ENCODE results near the gene ZNF423.

ZNF423 gene

DNA sequence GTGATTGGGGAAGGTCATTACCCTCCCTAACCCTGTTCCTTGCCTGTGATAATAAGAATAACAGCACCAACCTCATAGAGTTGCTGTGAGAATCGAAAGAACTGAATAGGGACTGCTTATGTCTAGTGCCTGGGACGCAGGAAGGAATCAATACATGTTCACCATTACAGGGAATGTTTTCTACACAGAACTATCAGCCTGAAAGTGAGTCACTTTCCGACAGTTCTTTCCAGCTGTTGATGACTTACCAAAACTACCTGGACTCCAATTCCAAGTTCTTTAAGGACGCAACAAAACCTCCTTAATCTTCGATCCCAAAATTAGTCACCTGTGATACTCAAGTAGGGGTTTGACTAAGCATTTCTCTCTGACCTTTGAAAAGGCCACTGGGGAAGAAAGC is 29.4 kb downstream of the ZNF423 start:
- Histone ChIP-seq H3K9me3 (ENCODE audit: low read length) (no peaks in the 10 kb centered on the region), H3F3A (ENCODE audit: insufficient read depth, low read length) (no peaks in the 10 kb centered on the region), H2AFZ (ENCODE audit: low read length) (no peak overlapping the region), H3K4me2 (ENCODE audit: low read length) (no peak overlapping the region), H3K9ac (ENCODE audit: low read length) (no peak overlapping the region), H3K4me1 (ENCODE audit: insufficient read depth, low read length, severe bottlenecking) (no peaks in the 10 kb centered on the region), H3K27me3 (ENCODE audit: insufficient read depth, low read length) (peaks cover 6% of the 10 kb centered on the region; the same call in 1 of the 2 replicates), H3K27ac (ENCODE audit: low read depth, low read length, poor library complexity, severe bottlenecking) (no peak overlapping the region), H4K20me1 (ENCODE audit: insufficient read depth, low read length) (no peaks in the 10 kb centered on the region), H3K79me2 (ENCODE audit: insufficient read depth, low read length) (no peaks in the 10 kb centered on the region), H3K9me2 (ENCODE audit: low read depth, low read length) (no peaks in the 10 kb centered on the region), H3K4me3 (ENCODE audit: low read depth, low read length, poor library complexity, severe bottlenecking) (no peak overlapping the region), H3K36me3 (ENCODE audit: insufficient read depth, low read length) (no peaks in the 10 kb centered on the region)
- TF ChIP-seq, protein P1, sequence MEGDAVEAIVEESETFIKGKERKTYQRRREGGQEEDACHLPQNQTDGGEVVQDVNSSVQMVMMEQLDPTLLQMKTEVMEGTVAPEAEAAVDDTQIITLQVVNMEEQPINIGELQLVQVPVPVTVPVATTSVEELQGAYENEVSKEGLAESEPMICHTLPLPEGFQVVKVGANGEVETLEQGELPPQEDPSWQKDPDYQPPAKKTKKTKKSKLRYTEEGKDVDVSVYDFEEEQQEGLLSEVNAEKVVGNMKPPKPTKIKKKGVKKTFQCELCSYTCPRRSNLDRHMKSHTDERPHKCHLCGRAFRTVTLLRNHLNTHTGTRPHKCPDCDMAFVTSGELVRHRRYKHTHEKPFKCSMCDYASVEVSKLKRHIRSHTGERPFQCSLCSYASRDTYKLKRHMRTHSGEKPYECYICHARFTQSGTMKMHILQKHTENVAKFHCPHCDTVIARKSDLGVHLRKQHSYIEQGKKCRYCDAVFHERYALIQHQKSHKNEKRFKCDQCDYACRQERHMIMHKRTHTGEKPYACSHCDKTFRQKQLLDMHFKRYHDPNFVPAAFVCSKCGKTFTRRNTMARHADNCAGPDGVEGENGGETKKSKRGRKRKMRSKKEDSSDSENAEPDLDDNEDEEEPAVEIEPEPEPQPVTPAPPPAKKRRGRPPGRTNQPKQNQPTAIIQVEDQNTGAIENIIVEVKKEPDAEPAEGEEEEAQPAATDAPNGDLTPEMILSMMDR (IDR thresholded peaks at IDR 0.05; ENCODE audit: low read length): no peak
- TF ChIP-seq EZH2 (IDR thresholded peaks at IDR 0.05; ENCODE audit: borderline replicate concordance, low read length): no peak

DNA sequence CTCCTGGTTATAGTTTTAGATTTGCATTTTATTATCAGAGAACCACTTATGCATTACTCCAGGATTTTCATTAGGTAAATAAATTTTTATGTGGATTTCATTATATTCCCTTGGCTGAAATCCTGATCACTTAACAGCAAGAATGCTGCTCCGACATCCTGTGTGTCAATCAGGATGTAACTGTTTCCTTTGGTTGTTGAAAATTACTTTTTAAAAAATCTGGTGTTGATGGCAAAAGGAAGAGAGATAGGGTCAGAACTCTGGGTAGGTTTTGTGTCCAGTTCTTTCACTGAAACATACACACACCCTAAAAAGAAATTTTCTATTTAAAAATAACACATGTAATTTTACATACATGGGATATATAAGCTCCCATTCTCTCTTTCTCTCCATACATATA is 30.9 kb downstream of the ZNF423 start:
- Histone ChIP-seq H3F3A (ENCODE audit: insufficient read depth, low read length) (no peaks in the 10 kb centered on the region), H3K27me3 (ENCODE audit: insufficient read depth, low read length) (0 out of 2 replicates have a peak, but pooled peaks cover 6% of the 10 kb centered on the region), H2AFZ (ENCODE audit: low read length) (no peak overlapping the region), H3K4me2 (ENCODE audit: low read length) (no peak overlapping the region), H3K36me3 (ENCODE audit: insufficient read depth, low read length) (no peaks in the 10 kb centered on the region), H3K27ac (ENCODE audit: low read depth, low read length, poor library complexity, severe bottlenecking) (no peak overlapping the region), H3K9me3 (ENCODE audit: low read length) (no peaks in the 10 kb centered on the region), H3K9ac (ENCODE audit: low read length) (no peak overlapping the region), H3K9me2 (ENCODE audit: low read depth, low read length) (no peaks in the 10 kb centered on the region), H3K4me3 (ENCODE audit: low read depth, low read length, poor library complexity, severe bottlenecking) (no peak overlapping the region), H4K20me1 (ENCODE audit: insufficient read depth, low read length) (no peaks in the 10 kb centered on the region), H3K79me2 (ENCODE audit: insufficient read depth, low read length) (no peaks in the 10 kb centered on the region), H3K4me1 (ENCODE audit: insufficient read depth, low read length, severe bottlenecking) (no peaks in the 10 kb centered on the region)
- TF ChIP-seq EZH2 (IDR thresholded peaks at IDR 0.05; ENCODE audit: borderline replicate concordance, low read length): no peak
- TF ChIP-seq, protein P1 (IDR thresholded peaks at IDR 0.05; ENCODE audit: low read length): no peak

DNA sequence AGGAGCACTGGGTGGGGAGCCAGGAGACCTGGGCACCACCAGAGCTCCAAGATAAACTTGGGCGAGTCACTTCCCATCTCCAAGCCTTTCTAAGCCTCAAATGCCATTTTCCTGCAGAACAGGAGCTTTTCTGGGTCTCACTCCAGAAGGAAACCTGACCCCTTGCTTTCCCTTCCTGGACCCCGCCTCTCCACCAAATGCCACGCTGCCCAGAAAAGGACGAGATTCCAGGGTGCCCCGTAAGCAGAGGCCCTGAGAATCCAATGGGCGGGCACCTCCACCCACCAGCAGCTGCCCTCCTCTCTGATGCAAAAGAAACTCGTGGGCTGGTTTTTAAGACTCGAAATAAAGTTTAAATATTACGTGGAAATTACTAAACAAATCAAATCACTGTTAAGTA is 31.3 kb downstream of the ZNF423 start:
- Histone ChIP-seq H3K9me3 (ENCODE audit: low read length) (no peaks in the 10 kb centered on the region), H2AFZ (ENCODE audit: low read length) (no peak overlapping the region), H3K9me2 (ENCODE audit: low read depth, low read length) (no peaks in the 10 kb centered on the region), H3K4me3 (ENCODE audit: low read depth, low read length, poor library complexity, severe bottlenecking) (no peak overlapping the region), H3K36me3 (ENCODE audit: insufficient read depth, low read length) (no peaks in the 10 kb centered on the region), H4K20me1 (ENCODE audit: insufficient read depth, low read length) (no peaks in the 10 kb centered on the region), H3F3A (ENCODE audit: insufficient read depth, low read length) (no peaks in the 10 kb centered on the region), H3K4me1 (ENCODE audit: insufficient read depth, low read length, severe bottlenecking) (no peaks in the 10 kb centered on the region), H3K79me2 (ENCODE audit: insufficient read depth, low read length) (no peaks in the 10 kb centered on the region), H3K27ac (ENCODE audit: low read depth, low read length, poor library complexity, severe bottlenecking) (no peak overlapping the region), H3K4me2 (ENCODE audit: low read length) (no peak overlapping the region), H3K9ac (ENCODE audit: low read length) (no peak overlapping the region), H3K27me3 (ENCODE audit: insufficient read depth, low read length) (0 out of 2 replicates have a peak, but pooled peaks cover 6% of the 10 kb centered on the region)
- TF ChIP-seq, protein P1 (IDR thresholded peaks at IDR 0.05; ENCODE audit: low read length): no peak
- no peak for TF ChIP-seq EZH2 (IDR thresholded peaks at IDR 0.05; ENCODE audit: borderline replicate concordance, low read length)
